SK-N-SH (cell line): ENCODE data around the gene ANKMY2. TPM values are rescaled to one million over a fixed set of nuclear protein-coding genes. Genes with fewer than 3 reads are reported as not detected.
"Not testable (repeated sequence)": the region's sequence is repeated elsewhere in the genome, so short reads cannot be mapped to it uniquely, and the experiment has no call there.

Experiments used
- CTCF ChIA-PET: fragments of 300-600, 350-600 bp; formaldehyde crosslinking; extraction: SDS; loops from one replicate; lab custom pipeline; 2021; lab: Yijun Ruan, JAX
- POLR2A ChIA-PET: fragments of 350-600 bp; sonication (Branson Sonifier 250); formaldehyde crosslinking; extraction: SDS; loops from one replicate; lab custom pipeline; 2020; ENCODE audit warnings: antibody characterized with exemption, inconsistent platforms; lab: Yijun Ruan, JAX
- DNase-seq: peaks from one replicate; pipeline ENCODE4 v3.0.0; 2012
- H2AFZ ChIP-seq: fragments of 200-600 bp; sonication (generic); 2 replicates; pipeline ENCODE4 v1.8.1; 2016; ENCODE audit warnings: antibody characterized with exemption, mild to moderate bottlenecking, low read depth
- H3F3A ChIP-seq: fragments of 200-600 bp; sonication (generic); replicated peaks from 2 replicates; pipeline ENCODE3; 2016; ENCODE audit warnings: antibody characterized with exemption, mild to moderate bottlenecking; ENCODE audit not compliant: insufficient read depth
- H3K27ac ChIP-seq, 2 experiments: fragments of 200-500 bp in 1 of 2; fragments of 200-600 bp in 1 of 2; sonication (Bioruptor generic) in 1 of 2; sonication (generic), shearing (Covaris generic) in 1 of 2; 2 replicates each; pipeline versions ENCODE4 v1.5.1 to v1.6.1; 2014 to 2016; ENCODE audit warnings: low read depth in 2 of 2, inconsistent platforms in 1 of 2, low read length in 1 of 2, mild to moderate bottlenecking in 1 of 2, mixed read lengths in 1 of 2
- H3K27me3 ChIP-seq: fragments of 200-600 bp; sonication (generic), shearing (Covaris generic); 2 replicates; pipeline ENCODE4 v1.6.1; 2016; ENCODE audit warnings: mixed run types; ENCODE audit not compliant: insufficient read depth
- H3K36me3 ChIP-seq, 2 experiments: fragments of 200-500 bp in 1 of 2; fragments of 200-600 bp in 1 of 2; sonication (Bioruptor generic) in 1 of 2; sonication (generic) in 1 of 2; replicated peaks in 1 of 2; 2 replicates each; pipeline versions ENCODE3 to v1.5.1; 2014 to 2016; ENCODE audit warnings: low read length in 1 of 2, mild to moderate bottlenecking in 1 of 2; ENCODE audit not compliant: insufficient read depth in 2 of 2, control insufficient read depth in 1 of 2
- H3K4me1 ChIP-seq, 2 experiments: fragments of 200-500 bp in 1 of 2; fragments of 200-600 bp in 1 of 2; sonication (Bioruptor generic) in 1 of 2; sonication (generic), shearing (Covaris generic) in 1 of 2; 2 replicates each; pipeline versions ENCODE4 v1.5.1 to v1.6.1; 2014 to 2016; ENCODE audit warnings: low read depth in 1 of 2, low read length in 1 of 2, mixed run types in 1 of 2; ENCODE audit not compliant: insufficient read depth in 2 of 2, control insufficient read depth in 1 of 2
- H3K4me2 ChIP-seq: fragments of 200-600 bp; sonication (generic), shearing (Covaris generic); 2 replicates; pipeline ENCODE4 v1.6.1; 2017; ENCODE audit warnings: mixed run types
- H3K4me3 ChIP-seq, 2 experiments: fragments of 200-500 bp in 1 of 2; fragments of 200-600 bp in 1 of 2; sonication (Bioruptor generic) in 1 of 2; sonication (generic), shearing (Covaris generic) in 1 of 2; 2 replicates each; pipeline versions ENCODE4 v1.5.1 to v1.8.1; 2014 to 2016; ENCODE audit warnings: low read depth in 2 of 2, inconsistent platforms in 1 of 2, low read length in 1 of 2, mild to moderate bottlenecking in 1 of 2, mixed read lengths in 1 of 2, moderate library complexity in 1 of 2
- H3K79me2 ChIP-seq: fragments of 200-600 bp; sonication (generic); 2 replicates; pipeline ENCODE4 v1.8.1; 2017; ENCODE audit warnings: mild to moderate bottlenecking; ENCODE audit not compliant: insufficient read depth
- H3K9ac ChIP-seq: fragments of 200-600 bp; sonication (generic); 2 replicates; pipeline ENCODE4 v1.6.1; 2017; ENCODE audit warnings: mixed run types
- H3K9me2 ChIP-seq: fragments of 200-600 bp; sonication (generic); 2 replicates; pipeline ENCODE4 v1.6.1; 2017; ENCODE audit warnings: mixed run types
- H3K9me3 ChIP-seq: fragments of 200-600 bp; sonication (generic); 2 replicates; pipeline ENCODE4 v1.6.1; 2017; ENCODE audit warnings: mixed run types, mild to moderate bottlenecking, moderate library complexity
- H4K20me1 ChIP-seq: fragments of 200-600 bp; sonication (generic); 2 replicates; pipeline ENCODE4 v1.6.1; 2017; ENCODE audit warnings: mild to moderate bottlenecking, mixed run types; ENCODE audit not compliant: insufficient read depth
- CHD2 ChIP-seq: fragments of 150-350 bp; IDR thresholded peaks from 2 replicates; pipeline ENCODE4 v1.6.1; 2018; ENCODE audit warnings: low read length; ENCODE audit not compliant: partially characterized antibody
- ELF1 ChIP-seq: IDR thresholded peaks from 2 replicates; pipeline ENCODE4 v1.4.0; 2012
- EP300 ChIP-seq, 2 experiments: IDR thresholded peaks; 2 replicates each; pipeline versions ENCODE4 v1.4.0 to v1.6.1; 2012; ENCODE audit warnings: borderline replicate concordance in 1 of 2, low read depth in 1 of 2, low read length in 1 of 2
- EZH2phosphoT487 ChIP-seq: fragments of 200-600 bp; sonication (generic); IDR thresholded peaks from 2 replicates; pipeline ENCODE4 v1.6.1; 2017; ENCODE audit warnings: low read depth, mixed run types, mild to moderate bottlenecking, antibody characterized with exemption, moderate library complexity, borderline replicate concordance
- FOXJ3 ChIP-seq: sonication (generic); formaldehyde crosslinking; IDR thresholded peaks from 2 replicates; pipeline ENCODE4 v1.5.1; 2020; ENCODE audit warnings: mild to moderate bottlenecking, missing genetic modification reagents
- MEF2A ChIP-seq: IDR thresholded peaks from 2 replicates; pipeline ENCODE4 v1.4.0; 2012; ENCODE audit warnings: low read depth, borderline replicate concordance
- MXI1 ChIP-seq: IDR thresholded peaks from 2 replicates; pipeline ENCODE4 v1.6.1; 2012; ENCODE audit warnings: mild to moderate bottlenecking, low read depth, low read length, improper control_type of control experiment
- RAD21 ChIP-seq: IDR thresholded peaks from 2 replicates; pipeline ENCODE4 v1.6.1; 2012; ENCODE audit warnings: mild to moderate bottlenecking, low read length
- REST ChIP-seq: IDR thresholded peaks from 2 replicates; pipeline ENCODE4 v1.6.1; 2012; ENCODE audit warnings: mild to moderate bottlenecking, low read depth, low read length, moderate library complexity
- RXRA ChIP-seq: IDR thresholded peaks from 2 replicates; pipeline ENCODE4 v1.4.0; 2012; ENCODE audit warnings: low read depth, mild to moderate bottlenecking, borderline replicate concordance
- SIN3A ChIP-seq: IDR thresholded peaks from 2 replicates; pipeline ENCODE4 v1.6.1; 2012; ENCODE audit warnings: low read depth, mild to moderate bottlenecking, low read length, moderate library complexity, borderline replicate concordance
- TAF1 ChIP-seq: IDR thresholded peaks from 2 replicates; pipeline ENCODE4 v1.6.1; 2012; ENCODE audit warnings: low read depth, mild to moderate bottlenecking, low read length, moderate library complexity, borderline replicate concordance
- TCF12 ChIP-seq: IDR thresholded peaks from 2 replicates; pipeline ENCODE4 v1.4.0; 2012
- WGBS: methylation state at CpG from one replicate; pipeline ENCODE4 v1.1.6; 2017; ENCODE audit warnings: low lambda C conversion rate; 5-methylcytosine and 5-hydroxymethylcytosine counted together
- polyA plus RNA-seq, 3 experiments: library from polyadenylated mRNA; depleted of rRNA; stranded (reverse); fragments of >200 nt; gene quantifications; 2 replicates each; pipeline ENCODE4 v1.2.3, GENCODE V29; 2012

Gene ANKMY2
- polyA plus RNA-seq, 1 of the 3 experiments (the other 2 are of a cell fraction): 15.8 TPM

- H3K27me3 ChIP-seq, H3K9ac ChIP-seq, H3K4me3 ChIP-seq, H2AFZ ChIP-seq, H3K79me2 ChIP-seq, H3K9me2 ChIP-seq, POLR2A ChIA-PET, H3K4me2 ChIP-seq, H3K27ac ChIP-seq, H3K9me3 ChIP-seq, H3F3A ChIP-seq, H3K4me1 ChIP-seq, H4K20me1 ChIP-seq, DNase-seq: not testable (repeated sequence)
- peaks cover 9 to 11% of the 10 kb centered on the region in 2 experiments for H3K36me3 ChIP-seq
- 70% methylated on average over 4 of the region's 4 CpGs for WGBS
- CTCF ChIA-PET: interaction anchor here (0.9 kb wide), 1 partner anchor 31 kb away, joined by 6 read pairs; no protein-coding TSS in a partner anchor
Measured at GRCh38 chr7:16595596-16595995, 50.0 kb downstream of the ANKMY2 start.

- H3K9me2 ChIP-seq: no peaks in the 10 kb centered on the region
- ChIA-PET CTCF (interaction anchor here (0.8 to 0.9 kb wide), 2 partner anchors 13 to 30 kb away, joined by 3 to 6 read pairs; no protein-coding TSS in a partner anchor), POLR2A (no interaction called here)
- 75% methylated on average over 1 of the region's 1 CpG for WGBS
- no peaks in the 10 kb centered on the region for H3K79me2 ChIP-seq
- H3K9me3 ChIP-seq: no peaks in the 10 kb centered on the region
- H3K9ac ChIP-seq: no peak overlapping the region
- no peak for TF ChIP-seq RAD21
- TF ChIP-seq EP300 (IDR thresholded peaks at IDR 0.05; ENCODE audit: borderline replicate concordance in 1 of 2, low read depth in 1 of 2, low read length in 1 of 2): no peak
- no peak for TF ChIP-seq RXRA
- TF ChIP-seq SIN3A: no peak
- no peak for TF ChIP-seq TCF12
- TF ChIP-seq ELF1: no peak
- TF ChIP-seq MXI1: no peak
- no peak for TF ChIP-seq TAF1
- TF ChIP-seq EZH2phosphoT487: no peak
- no peak for TF ChIP-seq REST
- no peak for TF ChIP-seq MEF2A
- TF ChIP-seq CHD2: no peak
- no peak for TF ChIP-seq FOXJ3 (CRISPR knock-in tag)
- H3K4me2 ChIP-seq: no peak overlapping the region
- no peak overlapping the region for H3K27ac ChIP-seq
- H2AFZ ChIP-seq: no peak overlapping the region
- H3K36me3 ChIP-seq: peaks cover 2% of the 10 kb centered on the region in 2 experiments
- no peaks in the 10 kb centered on the region for H4K20me1 ChIP-seq
- H3F3A ChIP-seq: peaks cover 3% of the 10 kb centered on the region
- H3K4me3 ChIP-seq: no peak overlapping the region
- no peaks in the 10 kb centered on the region for H3K27me3 ChIP-seq
- peaks cover 0 to 12% of the 10 kb centered on the region in 2 experiments; a peak in 2 of 4 replicates for H3K4me1 ChIP-seq
- DNase-seq: no peak
Measured at GRCh38 chr7:16594676-16595075, 50.9 kb downstream of the ANKMY2 start.
